ENCODE data around the gene MED9. TPM values are rescaled to one million over a fixed set of nuclear protein-coding genes. Genes with fewer than 3 reads are reported as not detected.

The MED9 gene
- total and polyA plus RNA-seq, 2 donors (not counting 3 experiments of a cell fraction or from before 2014, with no cell fraction given), result 15.1 to 18.2 TPM

DNA sequence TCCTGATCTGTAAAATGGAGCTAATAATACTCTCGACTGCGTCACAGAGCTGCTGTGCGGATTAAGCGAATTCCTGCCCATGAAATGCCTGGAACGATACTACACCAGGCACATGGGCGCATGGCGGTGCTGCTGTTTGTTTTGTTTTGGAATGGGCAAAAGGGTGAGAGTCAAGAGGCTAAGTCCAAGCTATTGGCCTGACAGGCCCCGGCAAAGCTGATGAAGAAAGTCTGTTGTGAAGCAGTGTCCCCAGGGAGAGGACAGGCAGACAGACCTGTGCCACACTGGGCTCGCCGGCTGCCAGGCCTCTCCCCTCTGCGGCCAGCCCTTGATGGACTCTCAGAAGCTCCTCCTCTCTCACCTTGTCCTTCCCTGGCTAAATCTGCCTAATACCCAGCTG, 50.7 kb downstream of the MED9 start:
- TF ChIP-seq EZH2 (IDR thresholded peaks at IDR 0.05; ENCODE audit: borderline replicate concordance, low read depth, low read length, severe bottlenecking), result no peak
- no peak for TF ChIP-seq GATA2 (IDR thresholded peaks at IDR 0.05; ENCODE audit: insufficient read depth, insufficient read length, low read depth, low read length)
- TF ChIP-seq POLR2AphosphoS5 (IDR thresholded peaks at IDR 0.05; ENCODE audit: insufficient read depth, low read depth, low read length), result no peak
- no peak for TF ChIP-seq FOS (IDR thresholded peaks at IDR 0.05; ENCODE audit: borderline replicate concordance, insufficient read depth, low read length)
- TF ChIP-seq JUN (IDR thresholded peaks at IDR 0.05; ENCODE audit: borderline replicate concordance, insufficient read depth, insufficient read length, low read depth), result no peak
- TF ChIP-seq MYC (IDR thresholded peaks at IDR 0.05; ENCODE audit: low read depth, low read length), result no peak
- TF ChIP-seq POLR2A (IDR thresholded peaks at IDR 0.05; ENCODE audit: low read depth, low read length), result no peak
- H4K20me1 ChIP-seq (replicated peaks; ENCODE audit: control insufficient read depth, extremely low read depth, insufficient read depth, low read length), result no peaks in the 10 kb centered on the region
- no peak overlapping the region for H3K9ac ChIP-seq (replicated peaks; ENCODE audit: extremely low read depth, insufficient read depth, low read length)
- no peak overlapping the region for H3K4me3 ChIP-seq (replicated peaks in 1 of 3; ENCODE audit: insufficient read depth in 1 of 3, low read depth in 1 of 3, low read length in 3 of 3)
- no peaks in the 10 kb centered on the region for H3K9me1 ChIP-seq (replicated peaks; ENCODE audit: control insufficient read depth, extremely low read depth, insufficient read depth, low read length)
- dilution Hi-C loops (cut with MboI; ENCODE audit: extremely low pct_ligation_motif_present, low sequenced_read_pairs) (no loop called here), intact Hi-C loops (cut with micrococcal nuclease) (loop anchor here (5.0 kb wide), 1 partner anchor 60 kb away; no protein-coding TSS in a partner anchor)
- FAIRE-seq (no peak), DNase-seq (ENCODE audit: low read depth, low spot score) (no peak)
- H3K9me3 ChIP-seq (replicated peaks; ENCODE audit: control insufficient read depth, insufficient read depth, low read length), result no peaks in the 10 kb centered on the region
- POLR2A ChIA-PET, result no interaction called here
- H3K36me3 ChIP-seq (ENCODE audit: control insufficient read depth in 2 of 2, extremely low read depth in 1 of 2, insufficient read depth in 2 of 2, low read length in 2 of 2), result no peaks in the 10 kb centered on the region
- H3K4me2 ChIP-seq (ENCODE audit: insufficient read depth, low read length), result no peak overlapping the region
- BruUV-seq (replicated peaks), result no TSS peak
- H3K27ac ChIP-seq (ENCODE audit: insufficient read depth, low read depth, low read length), result no peak overlapping the region
- H3K4me1 ChIP-seq (ENCODE audit: control insufficient read depth, extremely low read depth, insufficient read depth, low read length), result no peaks in the 10 kb centered on the region
- CTCF ChIA-PET, result interaction anchor here (1.6 kb wide), 1 partner anchor 31 kb away, joined by 6 read pairs; the partner anchor contains the start of gene RASD1
- no peaks in the 10 kb centered on the region for H3K79me2 ChIP-seq (ENCODE audit: control insufficient read depth, insufficient read depth, low read length)
- no peak overlapping the region for H2AFZ ChIP-seq (ENCODE audit: low read depth, low read length)
- no peaks in the 10 kb centered on the region for H3K27me3 ChIP-seq (ENCODE audit: control insufficient read depth in 2 of 2, insufficient read depth in 2 of 2, low read length in 2 of 2)

- Histone ChIP-seq H3K4me3 (replicated peaks in 1 of 3; ENCODE audit: insufficient read depth in 1 of 3, low read depth in 1 of 3, low read length in 3 of 3) (no peak overlapping the region), H3K9me1 (replicated peaks; ENCODE audit: control insufficient read depth, extremely low read depth, insufficient read depth, low read length) (no peaks in the 10 kb centered on the region), H3K4me2 (ENCODE audit: insufficient read depth, low read length) (no peak overlapping the region), H3K4me1 (ENCODE audit: control insufficient read depth, extremely low read depth, insufficient read depth, low read length) (no peaks in the 10 kb centered on the region), H3K27ac (ENCODE audit: insufficient read depth, low read depth, low read length) (no peak overlapping the region), H3K79me2 (ENCODE audit: control insufficient read depth, insufficient read depth, low read length) (no peaks in the 10 kb centered on the region), H4K20me1 (replicated peaks; ENCODE audit: control insufficient read depth, extremely low read depth, insufficient read depth, low read length) (no peaks in the 10 kb centered on the region), H3K9ac (replicated peaks; ENCODE audit: extremely low read depth, insufficient read depth, low read length) (no peak overlapping the region), H3K36me3 (ENCODE audit: control insufficient read depth in 2 of 2, extremely low read depth in 1 of 2, insufficient read depth in 2 of 2, low read length in 2 of 2) (no peaks in the 10 kb centered on the region), H3K27me3 (ENCODE audit: control insufficient read depth in 2 of 2, insufficient read depth in 2 of 2, low read length in 2 of 2) (no peaks in the 10 kb centered on the region), H2AFZ (ENCODE audit: low read depth, low read length) (no peak overlapping the region), H3K9me3 (replicated peaks; ENCODE audit: control insufficient read depth, insufficient read depth, low read length) (no peaks in the 10 kb centered on the region)
- dilution Hi-C loops (cut with MboI; ENCODE audit: extremely low pct_ligation_motif_present, low sequenced_read_pairs), result no loop called here
- no TSS peak for BruUV-seq (replicated peaks)
- CTCF ChIA-PET, result interaction anchor here (0.9 to 1.6 kb wide), 2 partner anchors 31 to 40 kb away, joined by 3 to 6 read pairs; partner anchors contain the start of gene RASD1
- intact Hi-C loops (cut with micrococcal nuclease), result loop anchor here (5.0 kb wide), 1 partner anchor 61 kb away; no protein-coding TSS in a partner anchor
- POLR2A ChIA-PET, result no interaction called here
- TF ChIP-seq MYC (IDR thresholded peaks at IDR 0.05; ENCODE audit: low read depth, low read length), result no peak
- no peak for TF ChIP-seq FOS (IDR thresholded peaks at IDR 0.05; ENCODE audit: borderline replicate concordance, insufficient read depth, low read length)
- TF ChIP-seq POLR2A (IDR thresholded peaks at IDR 0.05; ENCODE audit: low read depth, low read length), result no peak
- no peak for TF ChIP-seq POLR2AphosphoS5 (IDR thresholded peaks at IDR 0.05; ENCODE audit: insufficient read depth, low read depth, low read length)
- no peak for TF ChIP-seq CTCF (IDR thresholded peaks at IDR 0.05; ENCODE audit: extremely low read depth in 1 of 2, insufficient read depth in 1 of 2, low read depth in 1 of 2, low read length in 2 of 2)
- no peak for TF ChIP-seq GATA2 (IDR thresholded peaks at IDR 0.05; ENCODE audit: insufficient read depth, insufficient read length, low read depth, low read length)
- no peak for TF ChIP-seq JUN (IDR thresholded peaks at IDR 0.05; ENCODE audit: borderline replicate concordance, insufficient read depth, insufficient read length, low read depth)
- TF ChIP-seq MAX (IDR thresholded peaks at IDR 0.05; ENCODE audit: insufficient read depth, insufficient read length), result no peak
- TF ChIP-seq EZH2 (IDR thresholded peaks at IDR 0.05; ENCODE audit: borderline replicate concordance, low read depth, low read length, severe bottlenecking), result no peak
- no peak for DNase-seq (ENCODE audit: low read depth, low spot score)
- FAIRE-seq, result no peak
These were observed 51.2 kb downstream of the MED9 start for GRCh38 chr17:17527956-17528500.

Data from endothelial cell of umbilical vein (primary cell).